ENCODE data around the gene LDB1. TPM values are rescaled to one million over a fixed set of nuclear protein-coding genes. Genes with fewer than 3 reads are reported as not detected.

The LDB1 gene
- total RNA-seq, 1 donor from 2014 or later, result 56.5 TPM

DNA sequence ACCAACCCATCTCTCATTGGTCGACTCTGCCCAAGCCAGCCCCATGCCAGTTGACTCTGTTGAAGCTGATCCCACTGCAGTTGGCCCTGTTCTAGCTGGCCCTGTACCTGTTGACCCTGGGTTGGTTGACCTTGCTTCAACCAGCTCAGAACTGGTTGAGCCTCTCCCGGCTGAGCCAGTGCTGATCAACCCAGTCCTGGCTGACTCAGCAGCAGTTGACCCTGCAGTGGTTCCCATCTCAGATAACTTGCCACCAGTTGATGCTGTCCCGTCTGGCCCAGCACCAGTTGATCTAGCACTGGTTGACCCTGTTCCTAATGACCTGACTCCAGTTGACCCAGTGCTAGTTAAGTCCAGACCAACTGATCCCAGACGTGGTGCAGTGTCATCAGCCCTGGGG lies 20.1 kb upstream of the LDB1 start:
- intact Hi-C loops (cut with DNase I), result no loop called here
- no peak for ATAC-seq
- DNase-seq (ENCODE audit: missing footprints), result peak; percentile 33

- intact Hi-C loops (cut with DNase I), result no loop called here
- no peak for ATAC-seq
- DNase-seq (ENCODE audit: missing footprints), result peak; percentile 32
These were observed 19.3 kb upstream of the LDB1 start for GRCh38 chr10:102139281-102140110.

DNA sequence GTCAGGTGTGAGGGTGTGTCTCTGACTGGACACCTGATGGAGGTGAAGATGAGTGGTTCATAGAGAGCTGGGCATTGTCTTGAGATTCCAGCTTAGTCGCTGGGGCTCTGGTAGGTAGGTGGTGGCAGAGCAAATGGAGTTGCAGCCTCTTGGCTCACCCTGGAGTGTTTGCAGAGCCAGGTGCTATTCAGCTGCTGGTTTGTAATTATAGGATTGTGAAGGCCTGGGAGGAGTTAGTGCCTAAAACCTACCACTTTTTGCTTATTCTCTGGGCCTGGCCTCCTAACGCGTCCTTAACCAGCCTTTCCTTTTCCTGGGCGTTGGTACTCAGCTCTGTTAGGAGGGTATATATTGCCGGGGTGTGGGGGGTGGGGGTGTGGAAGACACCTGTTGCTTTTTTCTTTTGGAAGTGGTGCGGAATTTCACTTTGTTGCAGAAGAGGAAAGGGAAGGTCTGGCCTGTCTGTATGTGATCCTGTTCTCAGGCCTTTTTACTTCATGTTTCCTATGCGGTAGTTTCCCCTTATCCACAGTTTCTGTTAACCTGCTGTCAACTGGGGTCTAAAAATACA lies 15.9 kb upstream of the LDB1 start:
- intact Hi-C loops (cut with DNase I), result no loop called here
- DNase-seq (ENCODE audit: missing footprints) (peak; percentile 16), ATAC-seq (no peak)

GRCh38 chr10:102134416-102134815 lies 14.2 kb upstream of the LDB1 start:
- intact Hi-C loops (cut with DNase I), result no loop called here
- no peak for ATAC-seq

GRCh38 chr10:102133373-102134195 lies 13.4 kb upstream of the LDB1 start:
- ATAC-seq (peak; percentile 31), DNase-seq (ENCODE audit: missing footprints) (peak; percentile 85)
- intact Hi-C loops (cut with DNase I), result no loop called here

More at GRCh38 chr10:102134416-102134815, 14.2 kb upstream of the LDB1 start:
- no peak for DNase-seq (ENCODE audit: missing footprints)

- ATAC-seq, result peak; percentile 97
- DNase-seq (ENCODE audit: missing footprints), result peak; percentile 100
- intact Hi-C loops (cut with DNase I), result loop anchor here (1.0 kb wide), 1 partner anchor 20 kb away; the partner anchor contains the start of gene NOLC1
These were observed 12.6 kb upstream of the LDB1 start, which contains the start of gene PPRC1 for GRCh38 chr10:102132563-102133372. PPRC1 (plus strand) TSS chr10:102133040; CDS start chr10:102133069, 29 bp downstream.

DNA sequence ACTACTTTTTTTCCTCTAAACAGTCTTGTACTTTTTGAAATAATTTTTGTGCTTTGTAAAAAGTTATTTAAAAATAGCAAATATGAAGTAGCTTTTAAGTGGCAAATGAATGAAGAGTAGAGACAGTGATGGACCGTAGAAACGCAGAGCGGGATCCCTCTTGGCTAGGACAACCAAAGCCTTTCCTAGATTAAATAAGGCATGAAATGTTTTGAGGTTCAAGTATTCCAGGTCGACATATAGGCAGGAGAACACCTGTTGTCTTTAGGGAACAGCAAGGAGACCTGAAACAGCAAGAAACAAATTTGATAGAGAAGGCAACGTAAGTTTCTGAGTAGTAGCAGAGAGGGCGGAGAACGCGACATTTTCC lies 12.0 kb upstream of the LDB1 start:
- intact Hi-C loops (cut with DNase I), result loop anchor here (1.0 kb wide), 1 partner anchor 20 kb away; the partner anchor contains the start of gene NOLC1
- DNase-seq (ENCODE audit: missing footprints), result no peak
- no peak for ATAC-seq

DNA sequence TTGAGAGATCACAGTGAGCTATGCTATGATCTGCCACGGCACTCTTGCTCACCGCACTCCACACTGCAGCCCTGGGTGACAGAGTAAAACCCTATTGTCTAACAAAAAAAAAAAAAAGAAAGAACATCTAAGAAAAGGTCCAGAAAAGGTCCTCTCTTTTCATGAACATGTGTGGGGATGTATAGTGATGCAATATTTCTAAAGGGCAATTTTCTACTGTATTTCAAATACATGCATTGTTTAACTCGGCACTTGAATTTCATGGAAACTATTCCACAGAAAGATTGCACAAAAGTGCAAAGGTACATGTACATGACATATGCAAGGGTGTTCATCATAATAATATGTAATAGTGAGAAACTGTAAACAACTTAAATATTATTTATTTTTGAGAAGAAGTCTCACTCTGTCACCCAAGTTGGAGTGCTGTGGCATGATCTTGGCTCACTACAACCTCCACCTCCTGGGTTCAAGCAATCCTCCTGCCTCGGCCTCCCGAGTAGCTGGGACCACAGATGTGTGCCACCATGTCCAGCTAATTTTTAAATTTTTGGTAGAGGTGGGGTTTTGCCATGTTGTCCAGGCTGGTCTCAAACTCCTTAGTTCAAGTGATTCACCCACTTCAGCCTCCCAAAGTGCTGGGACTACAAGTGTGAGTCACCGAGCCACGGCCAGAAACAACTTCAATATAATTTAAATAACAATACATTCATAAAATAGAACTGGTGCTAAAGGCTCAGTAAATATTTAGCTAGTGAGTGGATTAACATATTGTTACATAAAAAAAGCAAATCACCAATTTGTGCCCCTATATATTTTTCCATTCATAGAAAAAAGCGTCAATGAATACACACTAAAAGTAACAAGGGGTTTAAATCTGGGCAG lies 11.4 kb upstream of the LDB1 start:
- no peak for ATAC-seq
- intact Hi-C loops (cut with DNase I), result loop anchor here (1.0 kb wide), 1 partner anchor 21 kb away; the partner anchor contains the start of gene NOLC1
- DNase-seq (ENCODE audit: missing footprints), result no peak

GRCh38 chr10:102123223-102123622 lies 3.1 kb upstream of the LDB1 start:
- intact Hi-C loops (cut with DNase I), result no loop called here
- no peak for ATAC-seq

DNA sequence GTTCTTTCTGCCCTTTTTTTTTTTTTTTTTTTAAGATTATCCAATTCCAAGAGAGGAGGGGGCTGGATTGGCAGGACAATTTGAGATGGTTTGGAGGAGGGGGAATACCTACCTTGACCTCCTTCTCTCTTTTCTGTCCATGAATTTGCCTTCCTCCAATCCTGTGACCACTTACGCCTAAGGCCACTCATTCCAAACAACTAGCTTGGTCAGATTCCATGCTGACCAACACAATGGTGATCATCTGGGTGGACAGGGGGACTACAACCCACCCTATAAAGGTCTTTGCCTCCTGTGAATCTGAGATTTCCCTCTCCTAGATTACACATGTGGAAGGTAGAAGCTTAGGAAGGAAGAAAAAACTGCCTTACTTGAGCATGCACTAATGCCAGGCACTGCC lies 2.3 kb upstream of the LDB1 start:
- intact Hi-C loops (cut with DNase I), result no loop called here
- DNase-seq (ENCODE audit: missing footprints), result no peak
- ATAC-seq, result no peak

More at GRCh38 chr10:102123223-102123622, 3.1 kb upstream of the LDB1 start:
- no peak for DNase-seq (ENCODE audit: missing footprints)

DNA sequence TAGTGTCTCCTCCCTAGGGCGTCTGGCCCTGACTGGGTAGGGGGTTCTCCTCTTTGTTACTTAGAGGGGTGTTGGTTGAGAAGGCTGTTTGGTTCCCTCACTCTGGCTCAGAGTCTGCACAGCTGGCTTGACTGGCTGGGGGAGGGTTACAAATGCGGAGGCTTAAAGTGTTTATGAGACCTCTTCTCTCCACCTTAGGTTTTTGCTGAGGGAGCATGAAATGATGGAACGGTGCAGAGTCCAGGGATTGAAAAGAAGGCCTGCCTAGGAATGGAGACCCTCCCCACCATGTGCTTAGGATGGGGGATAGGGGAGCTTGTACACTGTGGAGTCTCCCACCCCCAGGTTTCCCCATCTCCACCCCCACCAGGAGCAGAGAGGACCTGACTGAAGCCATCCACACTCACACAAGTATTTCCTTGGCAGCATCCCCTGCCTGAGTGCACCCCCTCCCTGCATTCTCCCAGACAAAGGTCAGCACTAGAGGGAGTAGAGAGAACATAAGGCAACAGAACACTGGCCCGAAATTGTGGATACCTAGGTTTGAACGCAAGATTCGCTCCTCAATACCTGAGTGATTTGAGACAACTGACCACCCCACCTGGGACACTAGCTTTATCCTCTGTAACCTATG lies 1.7 kb upstream of the LDB1 start:
- ATAC-seq (peak; percentile 14), DNase-seq (ENCODE audit: missing footprints) (no peak)
- intact Hi-C loops (cut with DNase I), result no loop called here

DNA sequence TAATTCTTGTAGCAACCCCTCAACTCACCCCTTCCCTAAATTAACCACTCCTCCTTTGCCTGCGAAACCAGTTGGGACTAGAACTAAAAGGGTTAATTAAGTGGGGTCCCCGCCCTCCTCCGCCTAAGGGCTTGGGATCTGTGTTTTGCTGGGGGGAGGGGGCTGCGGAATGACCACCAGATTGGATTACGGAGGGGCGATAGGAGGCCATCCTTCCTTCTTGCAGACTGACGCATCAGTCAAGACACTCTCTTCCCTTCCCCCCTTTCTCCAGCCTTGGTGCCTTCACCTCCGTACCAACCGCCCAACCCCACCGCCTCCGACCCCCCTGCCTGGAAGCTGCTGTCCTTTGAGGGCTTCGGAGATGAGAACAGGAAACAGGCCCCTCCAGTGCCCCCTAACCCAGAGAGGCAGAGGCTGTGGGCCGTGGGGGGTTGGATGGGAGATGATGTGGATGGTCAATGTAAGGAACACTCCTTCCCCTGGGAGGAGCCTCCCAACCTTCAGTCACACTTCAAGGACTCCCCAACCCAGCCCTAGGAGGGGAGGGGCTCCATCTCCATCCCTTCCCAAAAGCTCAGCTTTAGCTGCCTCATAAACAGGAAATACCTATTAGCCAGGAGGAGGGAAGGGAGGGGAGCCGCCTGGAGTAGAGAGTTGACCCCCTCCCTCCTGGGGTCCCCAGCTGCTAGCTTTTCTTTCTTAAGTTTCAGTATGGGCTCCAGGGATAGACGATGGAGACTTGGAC lies 997 bp upstream of the LDB1 start:
- peak; percentile 11 for ATAC-seq
- intact Hi-C loops (cut with DNase I), result no loop called here

GRCh38 chr10:102119417-102120141 lies 589 bp downstream of the LDB1 start:
- intact Hi-C loops (cut with DNase I), result loop anchor here (5.0 kb wide), 1 partner anchor 52 kb away; the partner anchor contains the start of gene HPS6
- DNase-seq (ENCODE audit: missing footprints) (no peak), ATAC-seq (peak; percentile 14)

More for the DNA sequence above, 997 bp upstream of the LDB1 start:
- peak; percentile 61 for DNase-seq (ENCODE audit: missing footprints)

DNA sequence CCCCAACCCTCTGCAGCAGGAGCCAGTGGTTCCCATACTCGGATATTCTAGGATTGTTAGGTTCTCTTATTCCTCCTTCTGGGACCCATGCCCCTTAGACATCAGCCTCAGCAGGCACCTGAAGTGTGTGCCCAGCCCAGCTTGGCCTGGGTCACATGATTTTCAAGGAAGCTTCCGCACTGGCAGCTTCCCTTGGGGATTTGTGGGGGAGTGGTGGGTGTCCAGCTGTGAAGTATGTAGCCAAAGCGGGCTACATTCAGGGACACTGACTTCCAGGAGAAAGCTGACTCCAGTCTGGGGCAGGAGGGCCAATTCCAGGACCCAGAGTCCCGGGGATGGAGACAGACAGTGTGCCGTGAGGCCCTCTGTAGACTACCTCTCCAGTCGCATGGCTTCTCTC lies 1.3 kb downstream of the LDB1 start:
- intact Hi-C loops (cut with DNase I), result loop anchor here (5.0 kb wide), 1 partner anchor 52 kb away; the partner anchor contains the start of gene HPS6
- DNase-seq (ENCODE audit: missing footprints) (no peak), ATAC-seq (no peak)

GRCh38 chr10:102117391-102118159 lies 2.6 kb downstream of the LDB1 start:
- intact Hi-C loops (cut with DNase I), result loop anchor here (5.0 kb wide), 1 partner anchor 50 kb away; the partner anchor contains the start of gene HPS6
- ATAC-seq, result peak; percentile 23
- peak; percentile 90 for DNase-seq (ENCODE audit: missing footprints)
